GM19023 (cell line): Measurements from ENCODE around the gene NUDT14.

Source experiments
- ATAC-seq: cut with Tn5 transposase; IDR thresholded peaks from one replicate; pipeline ENCODE4 v1.9.1; 2021; ENCODE audit warnings: mild to moderate bottlenecking, moderate library complexity; ENCODE audit not compliant: unreplicated experiment

Gene NUDT14

DNA sequence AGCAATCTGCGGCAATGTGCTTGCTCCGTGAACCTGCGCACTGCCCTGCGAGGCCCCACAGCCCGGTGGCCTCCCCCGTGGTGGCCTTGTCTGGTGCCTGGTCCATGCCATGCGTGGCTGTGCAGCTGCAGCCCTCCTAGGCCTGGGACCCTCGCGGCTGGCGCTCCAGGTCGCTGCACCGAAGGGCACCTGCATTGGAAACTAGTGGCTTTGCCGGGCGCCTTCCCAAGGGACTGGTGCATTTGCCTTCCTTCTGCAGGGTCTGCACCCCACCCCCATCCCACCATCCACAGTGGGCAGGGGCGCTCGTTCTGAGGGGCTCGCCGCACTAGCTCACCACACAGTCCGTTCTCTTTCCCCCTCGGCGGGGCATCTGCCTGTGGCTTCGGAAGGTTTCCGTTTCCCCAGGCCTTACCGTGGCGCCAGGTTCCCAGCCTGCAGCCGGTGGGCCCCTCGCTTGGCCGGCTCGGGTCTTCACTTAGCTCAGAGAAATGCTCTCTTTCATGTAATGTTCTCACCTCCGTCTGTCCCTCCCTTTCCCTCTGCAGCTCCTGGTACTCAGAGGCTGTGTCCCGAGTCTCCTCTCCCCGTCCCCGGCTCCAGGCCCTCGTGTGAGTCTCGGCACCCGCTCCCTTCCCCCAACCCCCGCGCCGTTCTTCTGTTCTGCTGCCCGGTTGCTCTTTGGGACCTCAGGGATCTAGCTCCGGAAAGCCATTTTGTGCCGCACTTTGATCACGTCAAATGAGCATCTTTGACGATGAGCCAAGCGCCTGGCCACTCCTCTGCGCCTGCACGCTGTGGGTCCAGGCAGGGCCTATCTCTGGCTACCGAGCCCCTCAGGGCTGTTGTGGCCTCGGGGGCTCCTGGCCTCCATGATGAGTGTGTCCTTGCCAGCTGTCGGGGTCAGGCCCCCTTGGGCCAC lies 44.5 kb downstream of the NUDT14 start:
- ATAC-seq: no peak

DNA sequence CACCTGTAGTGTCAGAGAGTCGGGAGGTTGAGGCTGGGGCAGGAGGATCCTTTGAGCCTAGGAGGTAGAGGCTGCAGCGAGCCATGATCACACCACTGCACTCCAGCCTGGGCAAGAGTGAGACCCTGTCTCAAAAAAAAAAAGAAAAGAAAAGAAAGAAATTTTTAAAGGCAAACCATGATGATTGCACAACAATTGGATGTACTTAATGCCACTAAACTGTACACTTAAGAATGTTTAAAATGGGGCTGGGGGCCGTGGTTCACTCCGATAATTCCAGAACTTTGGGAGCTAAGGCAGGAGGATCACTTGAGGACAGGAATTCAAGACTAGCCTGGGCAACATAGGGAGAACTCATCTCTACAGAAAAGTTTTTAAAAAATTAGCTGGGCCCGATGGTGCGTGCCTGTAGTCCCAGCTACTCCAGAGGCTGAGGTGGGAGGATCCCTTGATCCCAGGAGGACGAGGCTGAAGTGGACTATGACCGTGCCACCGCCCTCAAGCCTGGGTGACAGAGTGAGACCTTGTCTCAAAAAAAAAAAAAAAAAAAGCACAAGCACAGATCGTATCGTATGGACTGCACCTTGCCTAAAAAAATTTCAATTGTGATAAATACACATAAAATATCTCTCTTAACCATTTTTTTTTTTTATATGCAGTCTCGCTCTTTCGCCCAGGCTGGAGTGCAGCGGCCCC lies 45.3 kb downstream of the NUDT14 start:
- ATAC-seq: no peak

DNA sequence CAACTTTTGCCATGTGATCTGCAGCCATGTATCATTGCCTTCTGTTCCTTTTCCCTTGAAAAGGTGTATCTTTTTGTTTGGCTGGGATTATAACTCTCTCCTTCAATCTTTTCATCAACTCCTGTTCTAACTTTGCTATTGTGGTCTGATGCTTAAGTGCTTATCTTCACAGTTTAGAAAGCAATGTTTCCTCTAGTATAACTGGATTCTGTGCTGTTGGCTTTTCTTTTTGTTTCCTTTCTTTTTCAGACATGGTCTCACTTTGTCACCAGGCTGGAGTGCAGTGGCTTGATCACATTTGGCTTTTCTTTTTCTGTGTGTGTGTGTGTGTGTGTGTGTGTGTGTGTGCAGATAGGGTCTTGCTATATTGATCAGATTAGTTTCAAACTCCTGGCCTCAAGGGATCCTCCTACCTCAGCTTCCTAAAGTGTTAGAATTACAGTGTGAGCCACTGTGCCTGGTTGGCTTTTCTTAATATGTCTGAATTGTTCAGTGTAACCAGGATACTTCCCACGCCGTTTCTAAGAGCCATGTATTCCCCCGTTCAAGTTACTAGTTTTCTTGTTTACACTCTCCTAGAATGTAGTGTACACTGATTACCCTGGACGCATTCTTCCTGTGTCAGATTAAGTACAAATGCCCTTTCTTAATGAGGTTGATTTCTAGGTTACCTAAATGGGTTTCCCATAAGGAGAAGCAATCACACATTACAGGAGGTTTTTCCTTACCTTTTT lies 48.0 kb downstream of the NUDT14 start:
- ATAC-seq: no peak

DNA sequence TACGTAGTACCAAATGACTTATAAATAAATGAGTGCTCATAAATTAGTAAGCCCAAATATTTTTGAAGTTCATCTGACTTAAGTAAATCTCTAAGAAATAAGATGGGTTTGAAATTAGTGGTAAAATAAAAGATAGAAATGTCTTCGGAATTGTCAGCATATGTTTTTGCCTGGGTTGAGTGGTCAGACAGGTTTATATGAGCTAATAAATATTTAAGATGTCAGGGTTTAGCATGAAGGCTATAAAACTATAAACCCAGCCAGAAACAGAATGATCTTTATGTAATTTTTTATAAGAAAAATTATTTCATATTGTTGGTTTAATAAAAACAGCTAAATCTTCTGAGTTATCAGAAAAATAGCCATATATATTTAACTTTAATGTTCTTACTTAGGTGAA lies 49.9 kb downstream of the NUDT14 start:
- ATAC-seq: no peak

DNA sequence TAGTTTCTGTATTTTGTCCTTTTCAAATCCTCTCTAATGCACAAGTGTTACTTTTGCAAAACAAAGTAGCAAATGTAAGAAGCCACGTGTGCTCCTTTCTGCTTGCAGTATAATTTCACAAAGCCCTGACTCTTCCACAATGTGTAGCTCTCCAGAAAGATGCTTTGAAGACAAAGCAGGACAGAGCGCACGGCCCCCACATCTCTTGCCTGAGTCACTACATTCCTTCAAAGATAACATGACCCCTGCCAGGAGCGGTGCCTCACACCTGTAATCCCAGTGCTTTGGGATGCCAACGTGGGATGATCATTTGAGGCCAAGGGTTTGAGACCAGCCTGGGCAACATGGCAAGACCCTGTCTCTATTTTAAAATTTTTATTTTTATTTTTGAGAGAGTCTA lies 53.1 kb downstream of the NUDT14 start:
- no peak for ATAC-seq

DNA sequence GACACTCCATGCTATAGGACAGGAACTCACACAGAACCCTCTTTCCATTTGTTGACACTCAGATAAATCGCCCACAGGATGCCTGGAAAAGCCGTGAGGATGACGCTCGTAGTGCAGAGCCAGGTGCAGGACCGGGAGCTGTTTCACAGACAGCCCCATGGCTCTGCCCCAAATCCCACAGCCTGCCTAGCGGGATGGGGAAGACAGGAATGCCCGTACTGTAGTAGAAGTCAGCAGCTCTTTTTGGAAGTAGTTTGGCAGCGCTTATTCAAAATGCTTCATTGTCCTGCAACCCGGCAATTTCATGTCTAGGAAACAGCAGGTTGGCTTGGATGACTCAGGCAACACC lies 54.2 kb downstream of the NUDT14 start:
- ATAC-seq: no peak

DNA sequence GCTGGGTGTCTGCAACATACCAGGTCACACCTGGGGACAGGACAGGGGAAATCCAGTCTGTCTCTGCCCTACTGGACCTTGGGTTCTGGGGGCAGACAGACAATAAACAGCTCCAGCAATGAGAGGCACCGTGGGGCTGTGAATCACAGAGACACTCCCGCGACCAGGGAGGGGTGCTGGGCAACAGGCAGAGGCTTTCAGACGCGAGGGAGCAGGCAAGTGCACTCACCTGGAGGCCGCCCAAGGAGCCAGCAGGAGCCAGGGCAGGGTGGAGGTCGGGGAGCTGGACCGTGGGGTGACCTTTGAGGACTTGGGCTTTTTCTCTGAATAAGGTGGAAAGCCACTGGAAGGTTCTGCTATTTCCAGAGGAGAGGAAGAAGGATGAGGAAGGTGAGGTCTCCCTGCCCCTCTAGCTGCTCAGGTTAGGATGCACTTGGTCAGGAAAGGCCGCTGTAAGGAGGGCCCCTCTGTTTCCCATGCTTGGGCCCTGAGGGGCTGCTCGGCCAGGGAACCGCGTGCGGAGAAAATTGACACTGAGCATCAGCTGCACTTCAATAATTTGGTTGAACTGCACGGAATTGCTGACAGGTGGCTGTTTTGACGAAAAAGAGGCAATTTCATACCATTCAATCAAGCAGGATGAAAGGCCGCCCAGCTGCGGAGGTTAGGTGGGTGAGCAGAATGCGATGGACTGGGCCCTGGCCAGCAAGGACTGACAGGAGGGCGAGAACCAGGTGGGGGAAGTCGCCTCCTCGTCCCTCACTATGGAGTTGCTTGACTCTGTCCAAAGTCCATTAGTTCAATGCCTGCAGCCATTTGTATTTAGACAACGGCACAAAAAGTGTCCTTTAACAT lies 54.8 kb downstream of the NUDT14 start:
- no peak for ATAC-seq

DNA sequence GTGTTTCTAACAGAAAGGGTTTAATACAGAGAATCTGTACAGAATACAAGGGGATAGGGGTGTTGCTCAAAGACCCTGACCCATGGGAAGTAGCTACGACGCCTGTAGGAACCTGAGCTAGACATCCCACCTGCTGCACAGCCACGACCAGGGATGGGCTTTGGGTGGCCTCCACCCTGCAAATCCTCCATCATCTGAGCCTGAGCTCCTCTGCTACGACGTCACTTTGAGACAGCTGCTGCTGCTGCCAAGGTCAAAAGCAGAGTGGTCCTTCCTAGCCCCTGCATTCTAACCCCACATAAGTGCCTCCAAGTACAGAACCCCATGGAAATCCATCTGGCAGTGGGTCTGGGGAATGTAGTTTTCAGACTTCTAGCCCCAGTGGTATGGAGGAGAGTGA lies 56.3 kb downstream of the NUDT14 start:
- ATAC-seq: no peak

DNA sequence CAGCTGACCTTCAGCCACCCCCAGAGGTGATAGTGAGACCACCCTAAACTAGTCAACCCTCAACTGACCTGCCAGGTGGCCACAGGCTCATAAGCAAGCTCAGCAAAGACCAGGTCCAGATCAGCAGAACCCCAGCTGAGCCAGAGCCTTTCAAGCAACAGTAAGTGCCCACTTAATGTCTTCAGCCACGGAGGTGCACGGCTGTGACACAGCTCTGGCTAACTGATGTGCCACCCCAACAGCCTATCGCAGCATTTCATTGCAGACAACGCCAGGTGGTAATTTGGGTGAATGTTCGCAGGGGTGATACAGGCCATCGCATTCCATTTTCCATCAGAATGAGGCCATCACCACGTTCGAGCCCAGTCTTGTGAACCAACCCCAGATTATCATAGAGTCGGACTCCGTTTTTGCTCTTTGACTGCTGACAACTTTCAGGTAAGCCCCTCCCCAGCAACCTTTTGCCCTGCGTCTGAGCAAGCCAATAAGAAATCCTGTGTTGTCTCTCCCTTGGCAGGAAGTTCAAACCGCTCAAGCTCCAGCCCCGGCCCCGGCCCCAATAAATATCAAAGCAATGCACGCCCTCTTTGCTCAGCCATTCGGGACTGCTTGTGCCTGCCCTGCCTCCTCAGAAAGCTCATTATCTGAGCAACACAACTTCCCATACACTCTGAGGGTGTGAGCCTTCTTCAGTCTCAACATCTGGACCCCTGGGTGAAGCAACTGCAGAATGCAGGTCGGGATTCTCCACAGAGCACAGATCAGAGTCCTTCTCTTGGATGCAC lies 56.9 kb downstream of the NUDT14 start:
- ATAC-seq: no peak

DNA sequence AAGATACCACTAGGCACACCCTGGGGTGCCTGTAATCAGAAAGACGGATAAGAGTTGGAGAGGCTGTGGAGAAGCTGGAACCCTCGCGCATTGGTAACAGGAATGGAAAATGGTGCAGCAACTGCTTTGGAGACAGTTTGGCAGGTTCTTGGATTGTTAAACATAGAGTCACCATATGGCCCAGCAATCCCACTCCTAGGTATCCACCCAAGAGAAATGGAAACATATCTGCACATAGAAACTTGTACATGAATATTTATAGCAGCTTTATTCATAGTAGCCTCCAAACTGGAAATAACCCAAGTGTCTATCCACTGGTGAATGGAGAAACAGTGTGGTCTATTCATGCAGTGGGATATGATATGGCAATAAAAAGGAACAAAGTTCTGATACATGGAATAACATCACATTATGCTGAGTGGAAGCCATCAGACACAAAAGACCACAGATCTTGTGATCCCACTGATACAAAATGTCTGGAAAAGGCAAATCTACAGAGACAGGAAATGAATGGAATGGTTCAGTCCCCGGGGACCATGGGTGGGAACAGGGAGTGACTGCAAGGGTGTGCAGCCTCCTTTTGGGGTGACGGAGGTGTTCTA lies 57.9 kb downstream of the NUDT14 start:
- no peak for ATAC-seq
